Esophagus muscularis mucosa (tissue), 4 donors: ENCODE results near the gene UBXN7.

Experiments used
- CTCF ChIP-seq, 3 experiments: fragments of 200-600 bp in 2 of 3; fragments of 450-650 bp in 1 of 3; sonication (generic) in 2 of 3; IDR thresholded peaks; one replicate each; pipeline ENCODE4 v1.5.1; 2017 to 2019; ENCODE audit warnings: antibody characterized with exemption in 3 of 3, mild to moderate bottlenecking in 2 of 3, moderate library complexity in 1 of 3
- EP300 ChIP-seq: sonication (generic); formaldehyde crosslinking; IDR thresholded peaks from one replicate; pipeline ENCODE4 v1.6.1; 2017; ENCODE audit warnings: antibody characterized with exemption
- POLR2A ChIP-seq: fragments of 450-650 bp; IDR thresholded peaks from one replicate; pipeline ENCODE4 v1.6.1; 2017; ENCODE audit warnings: antibody characterized with exemption, moderate library complexity, mild to moderate bottlenecking, low read depth

- TF ChIP-seq EP300, result no peak
- no peak for TF ChIP-seq CTCF (IDR thresholded peaks at IDR 0.05)
- no peak for TF ChIP-seq POLR2A
Measured at GRCh38 chr3:196355668-196356067, 76.6 kb downstream of the UBXN7 start.
